Liver (tissue), 9 donors: ENCODE results near the gene CDH26. TPM values are rescaled to one million over a fixed set of nuclear protein-coding genes. Genes with fewer than 3 reads are reported as not detected.

Experiments used
- DNase-seq: peaks from one replicate; pipeline ENCODE4 v3.0.0-alpha.2; 2017; ENCODE audit warnings: low spot score
- H3K27ac ChIP-seq, 2 donors: one replicate each; pipeline ENCODE4 v1.7.0; 2013; ENCODE audit warnings: inconsistent platforms in 2 of 2, low read length in 2 of 2, control low read depth in 1 of 2, low read depth in 1 of 2, mild to moderate bottlenecking in 1 of 2
- H3K27me3 ChIP-seq, 4 donors: one replicate each; pipeline versions ENCODE4 v1.6.1 to v1.7.0; 2013; ENCODE audit warnings: low read length in 3 of 4, inconsistent platforms in 1 of 4, mild to moderate bottlenecking in 1 of 4, moderate library complexity in 1 of 4; ENCODE audit not compliant: control insufficient read depth in 4 of 4, insufficient read depth in 4 of 4
- H3K36me3 ChIP-seq, 4 donors: one replicate each; pipeline versions ENCODE4 v1.6.1 to v1.7.0; 2013; ENCODE audit warnings: low read length in 3 of 4, mild to moderate bottlenecking in 3 of 4, low read depth in 1 of 4, moderate library complexity in 1 of 4; ENCODE audit not compliant: control insufficient read depth in 4 of 4, insufficient read depth in 3 of 4
- H3K4me1 ChIP-seq, 4 donors: one replicate each; pipeline versions ENCODE4 v1.6.1 to v1.7.0; 2013; ENCODE audit warnings: low read length in 3 of 4, mild to moderate bottlenecking in 3 of 4, moderate library complexity in 1 of 4; ENCODE audit not compliant: control insufficient read depth in 4 of 4, insufficient read depth in 4 of 4
- H3K4me3 ChIP-seq, 3 donors: one replicate each; pipeline versions ENCODE4 v1.6.1 to v1.7.0; 2013; ENCODE audit warnings: low read length in 3 of 3, control low read depth in 1 of 3, low read depth in 1 of 3, mild to moderate bottlenecking in 1 of 3
- H3K9ac ChIP-seq, 2 donors: one replicate each; pipeline ENCODE4 v1.7.0; 2013; ENCODE audit warnings: low read length in 2 of 2, mild to moderate bottlenecking in 2 of 2, moderate library complexity in 2 of 2, control low read depth in 1 of 2, low read depth in 1 of 2
- H3K9me3 ChIP-seq, 4 donors: one replicate each; pipeline versions ENCODE4 v1.6.1 to v1.7.0; 2013; ENCODE audit warnings: low read length in 3 of 4; ENCODE audit not compliant: control insufficient read depth in 4 of 4
- ATF3 ChIP-seq: IDR thresholded peaks from 2 replicates; pipeline ENCODE4 v1.6.1; 2016; ENCODE audit warnings: antibody characterized with exemption
- EGR1 ChIP-seq, 2 donors: IDR thresholded peaks; 2 replicates each; pipeline ENCODE4 v1.6.1; 2016 to 2018; ENCODE audit warnings: antibody characterized with exemption in 2 of 2, low read depth in 2 of 2
- FOXA1 ChIP-seq: IDR thresholded peaks from 2 replicates; pipeline ENCODE4 v1.6.1; 2016; ENCODE audit warnings: antibody characterized with exemption
- FOXA2 ChIP-seq: IDR thresholded peaks from 2 replicates; pipeline ENCODE4 v1.6.1; 2016; ENCODE audit warnings: antibody characterized with exemption
- GABPA ChIP-seq, 2 donors: IDR thresholded peaks in 1 of 2; conservative IDR thresholded peaks in 1 of 2; 2 replicates each; pipeline ENCODE4 v1.6.1; 2016; ENCODE audit warnings: antibody characterized with exemption in 2 of 2, mild to moderate bottlenecking in 1 of 2, moderate library complexity in 1 of 2
- HNF4A ChIP-seq, 2 donors: conservative IDR thresholded peaks; 2 replicates each; pipeline ENCODE4 v1.6.1; 2016; ENCODE audit warnings: antibody characterized with exemption in 2 of 2, mild to moderate bottlenecking in 2 of 2
- HNF4G ChIP-seq: IDR thresholded peaks from 2 replicates; pipeline ENCODE4 v1.6.1; 2016; ENCODE audit warnings: antibody characterized with exemption
- JUND ChIP-seq, 2 donors: IDR thresholded peaks; 2 replicates each; pipeline ENCODE4 v1.6.1; 2016; ENCODE audit warnings: antibody characterized with exemption in 2 of 2
- MAX ChIP-seq: IDR thresholded peaks from 2 replicates; pipeline ENCODE4 v1.6.1; 2016; ENCODE audit warnings: antibody characterized with exemption
- NR2F2 ChIP-seq: IDR thresholded peaks from 2 replicates; pipeline ENCODE4 v1.6.1; 2016; ENCODE audit warnings: antibody characterized with exemption
- RAD21 ChIP-seq, 2 donors: IDR thresholded peaks; 2 replicates each; pipeline ENCODE4 v1.6.1; 2016; ENCODE audit warnings: antibody characterized with exemption in 2 of 2, mild to moderate bottlenecking in 2 of 2
- REST ChIP-seq: IDR thresholded peaks from 2 replicates; pipeline ENCODE4 v1.6.1; 2016; ENCODE audit warnings: antibody characterized with exemption, mild to moderate bottlenecking
- RXRA ChIP-seq, 2 donors: IDR thresholded peaks; 2 replicates each; pipeline ENCODE4 v1.6.1; 2017 to 2018; ENCODE audit warnings: antibody characterized with exemption in 2 of 2, mild to moderate bottlenecking in 1 of 2
- SP1 ChIP-seq: IDR thresholded peaks from 2 replicates; pipeline ENCODE4 v1.6.1; 2018; ENCODE audit warnings: antibody characterized with exemption, mild to moderate bottlenecking
- TAF1 ChIP-seq: conservative IDR thresholded peaks from 2 replicates; pipeline ENCODE4 v1.6.1; 2016; ENCODE audit warnings: antibody characterized with exemption, mild to moderate bottlenecking
- YY1 ChIP-seq: IDR thresholded peaks from 2 replicates; pipeline ENCODE4 v1.6.1; 2016; ENCODE audit warnings: antibody characterized with exemption, mild to moderate bottlenecking
- ZBTB33 ChIP-seq: IDR thresholded peaks from 2 replicates; pipeline ENCODE4 v1.6.1; 2016; ENCODE audit warnings: antibody characterized with exemption
- WGBS: extraction: QIAGEN DNeasy Blood & Tissue Kit; methylation state at CpG from one replicate; pipeline ENCODE4 v1.1.7; 2013; 5-methylcytosine and 5-hydroxymethylcytosine counted together
- polyA plus RNA-seq, 2 donors: library from polyadenylated mRNA; stranded (reverse) in 1 of 2; unstranded in 1 of 2; fragments of 200-250 nt in 1 of 2; fragments of >200 nt in 1 of 2; fragmentation: Nextera tagmentation in 1 of 2; extraction: Ambion mirVana in 1 of 2; gene quantifications; one replicate each; pipeline versions ENCODE4 v1.2.1 to v1.2.3, GENCODE V29; 2013 to 2015
- total RNA-seq, 2 donors: library from RNA; depleted of rRNA; stranded (reverse); fragments of >200 nt; gene quantifications; one replicate each; pipeline ENCODE4 v1.2.3, GENCODE V29; 2014
- TF ChIP-seq, protein P1 (sequence below): fragments of 150-350 bp; IDR thresholded peaks from 2 replicates; pipeline ENCODE4 v1.5.1; 2017; ENCODE audit warnings: improper control_type of control experiment, low read depth, low read length; ENCODE audit not compliant: missing input control
- donor health status: healthy.
- donor health status: healthy.
- donor health status: healthy.
- donor health status: healthy.
- donor health status: healthy.

CDH26 gene
- total and polyA plus RNA-seq, 4 donors: 0.03 to 0.70 (median 0.43) TPM

DNA sequence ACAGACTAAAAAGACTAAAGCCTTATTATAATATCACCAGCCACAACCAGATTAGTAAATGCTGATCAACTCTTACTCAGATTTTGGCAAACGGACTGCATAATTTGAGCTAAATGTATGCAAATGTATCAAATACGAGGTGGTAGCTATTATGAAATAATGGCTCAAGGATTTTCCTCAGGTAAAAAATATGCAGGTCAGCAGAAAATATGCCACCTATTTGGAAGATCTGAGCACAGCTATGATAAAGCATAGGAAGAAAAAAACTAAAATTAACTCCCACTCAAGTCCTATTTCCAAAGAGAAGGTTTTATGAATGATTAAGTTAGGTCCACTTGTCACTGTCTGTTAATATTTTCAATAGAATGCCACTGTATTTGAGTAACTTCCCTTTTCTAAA is 47.2 kb upstream of the CDH26 start:
- H3K27ac ChIP-seq: no peak overlapping the region
- no peak for TF ChIP-seq EGR1 (IDR thresholded peaks at IDR 0.05; ENCODE audit: low read depth in 2 of 2)
- TF ChIP-seq YY1: no peak
- TF ChIP-seq RAD21 (IDR thresholded peaks at IDR 0.05): no peak
- H3K9me3 ChIP-seq: no peaks in the 10 kb centered on the region
- H3K4me1 ChIP-seq: no peaks in the 10 kb centered on the region
- DNase-seq: no peak
- H3K36me3 ChIP-seq: no peaks in the 10 kb centered on the region
- H3K27me3 ChIP-seq: peaks cover 0 to 2% (median 0%) of the 10 kb centered on the region in 4 donors
- WGBS: 68% methylated on average over 2 of the region's 2 CpGs
- H3K4me3 ChIP-seq: no peak overlapping the region
- H3K9ac ChIP-seq: no peak overlapping the region

DNA sequence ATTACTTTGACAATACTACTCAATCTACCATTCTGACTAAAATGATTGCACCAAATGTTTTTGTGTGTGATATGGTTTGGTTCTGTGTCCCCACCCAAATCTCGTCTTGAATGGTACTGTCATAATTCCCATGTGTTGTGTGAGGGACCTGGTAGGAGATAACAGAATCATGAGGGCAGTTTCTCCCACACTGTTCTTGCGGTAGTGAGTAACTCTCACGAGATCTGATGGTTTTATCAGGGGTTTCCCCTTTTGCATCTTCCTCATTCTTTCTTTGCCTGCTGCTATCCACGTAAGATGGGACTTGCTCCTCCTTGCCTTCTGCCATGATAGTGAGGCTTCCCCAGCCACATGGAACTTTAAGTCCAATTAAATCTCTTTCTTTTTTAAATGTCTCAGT is 45.6 kb upstream of the CDH26 start:
- H3K27ac ChIP-seq: no peak overlapping the region
- no peak for DNase-seq
- no peak overlapping the region for H3K4me3 ChIP-seq
- H3K27me3 ChIP-seq: peaks cover 0 to 2% (median 0%) of the 10 kb centered on the region in 4 donors
- H3K36me3 ChIP-seq: no peaks in the 10 kb centered on the region
- no peak overlapping the region for H3K9ac ChIP-seq
- no peaks in the 10 kb centered on the region for H3K9me3 ChIP-seq
- TF ChIP-seq MAX (no peak), HNF4G (no peak), RAD21 (IDR thresholded peaks at IDR 0.05) (no peak), FOXA1 (no peak), NR2F2 (no peak), JUND (IDR thresholded peaks at IDR 0.05) (no peak), HNF4A (conservative IDR thresholded peaks at IDR 0.05) (no peak), ZBTB33 (no peak), REST (no peak), ATF3 (no peak), TAF1 (no peak), SP1 (no peak), YY1 (no peak), FOXA2 (no peak), GABPA (IDR thresholded peaks at IDR 0.05 in 1 of 2, conservative IDR thresholded peaks at IDR 0.05 in 1 of 2) (no peak), RXRA (IDR thresholded peaks at IDR 0.05) (no peak)
- TF ChIP-seq, protein P1, sequence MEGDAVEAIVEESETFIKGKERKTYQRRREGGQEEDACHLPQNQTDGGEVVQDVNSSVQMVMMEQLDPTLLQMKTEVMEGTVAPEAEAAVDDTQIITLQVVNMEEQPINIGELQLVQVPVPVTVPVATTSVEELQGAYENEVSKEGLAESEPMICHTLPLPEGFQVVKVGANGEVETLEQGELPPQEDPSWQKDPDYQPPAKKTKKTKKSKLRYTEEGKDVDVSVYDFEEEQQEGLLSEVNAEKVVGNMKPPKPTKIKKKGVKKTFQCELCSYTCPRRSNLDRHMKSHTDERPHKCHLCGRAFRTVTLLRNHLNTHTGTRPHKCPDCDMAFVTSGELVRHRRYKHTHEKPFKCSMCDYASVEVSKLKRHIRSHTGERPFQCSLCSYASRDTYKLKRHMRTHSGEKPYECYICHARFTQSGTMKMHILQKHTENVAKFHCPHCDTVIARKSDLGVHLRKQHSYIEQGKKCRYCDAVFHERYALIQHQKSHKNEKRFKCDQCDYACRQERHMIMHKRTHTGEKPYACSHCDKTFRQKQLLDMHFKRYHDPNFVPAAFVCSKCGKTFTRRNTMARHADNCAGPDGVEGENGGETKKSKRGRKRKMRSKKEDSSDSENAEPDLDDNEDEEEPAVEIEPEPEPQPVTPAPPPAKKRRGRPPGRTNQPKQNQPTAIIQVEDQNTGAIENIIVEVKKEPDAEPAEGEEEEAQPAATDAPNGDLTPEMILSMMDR: no peak
- H3K4me1 ChIP-seq: no peaks in the 10 kb centered on the region
- 75% methylated on average over 4 of the region's 4 CpGs for WGBS
